ENCODE measurements around the gene NOX5. TPM values are rescaled to one million over a fixed set of nuclear protein-coding genes. Genes with fewer than 3 reads are reported as not detected.

NOX5 gene
- total and polyA plus RNA-seq, 2 of the 13 experiments (the other 11 are each of a cell fraction or from before 2014, with no cell fraction given) = not detected

GRCh38 chr15:69089258-69089657 is 74.8 kb downstream of the NOX5 start:
- Histone ChIP-seq H3K27ac (ENCODE audit: extremely low read length, insufficient read depth, low read length) (no peak overlapping the region), H3K9me3 (ENCODE audit: low read length) (no peaks in the 10 kb centered on the region), H3K4me3 (replicated peaks in 1 of 3; ENCODE audit: insufficient read depth in 1 of 3, low read depth in 2 of 3, low read length in 3 of 3) (no peak overlapping the region), H3K4me2 (ENCODE audit: low read depth, low read length) (no peak overlapping the region), H3K79me2 (ENCODE audit: insufficient read depth, low read length) (no peaks in the 10 kb centered on the region), H4K20me1 (ENCODE audit: insufficient read depth, low read length) (no peaks in the 10 kb centered on the region), H2AFZ (ENCODE audit: low read length) (no peak overlapping the region), H3K27me3 (ENCODE audit: control insufficient read depth in 1 of 2, insufficient read depth in 2 of 2, low read length in 2 of 2) (peaks cover 4 to 38% of the 10 kb centered on the region in 2 experiments; a peak in 4 of 5 replicates), H3K4me1 (ENCODE audit: insufficient read depth, low read length) (peaks cover 15% of the 10 kb centered on the region), H3K9ac (ENCODE audit: insufficient read depth, low read depth, low read length) (no peak overlapping the region), H3K36me3 (replicated peaks in 1 of 2; ENCODE audit: control insufficient read depth in 1 of 2, insufficient read depth in 2 of 2, low read length in 2 of 2) (no peaks in the 10 kb centered on the region)
- in situ Hi-C loops (cut with HindIII; ENCODE audit: extremely low pct_ligation_motif_present, low pct_unique_long_range_greater_than_20kb) (no loop called here), intact Hi-C loops (cut with micrococcal nuclease; ENCODE audit: unreplicated experiment) (no loop called here)
- no peak for ATAC-seq
- 26% methylated on average over 5 of the region's 5 CpGs for WGBS (ENCODE audit: low lambda C conversion rate)
- ChIA-PET POLR2A (no interaction called here), CTCF (ENCODE audit: low intra/inter-chr PET ratio, low total read pairs) (no interaction called here)
- no peak for DNase-seq (ENCODE audit: low spot score)
- no peak for FAIRE-seq
- no TSS peak for BruUV-seq (replicated peaks)
- TF ChIP-seq ZNF879 (CRISPR knock-in tag; IDR thresholded peaks at IDR 0.05) (no peak), PAF1 (CRISPR knock-in tag; IDR thresholded peaks at IDR 0.05) (no peak), HNF4G (IDR thresholded peaks at IDR 0.05; ENCODE audit: borderline replicate concordance, low read depth, low read length) (no peak), HNF4G (CRISPR knock-in tag; IDR thresholded peaks at IDR 0.05; ENCODE audit: borderline replicate concordance, low read depth) (no peak), NKX3-1 (CRISPR knock-in tag; IDR thresholded peaks at IDR 0.05) (no peak), TBP (CRISPR knock-in tag; IDR thresholded peaks at IDR 0.05) (no peak), ZNF251 (CRISPR knock-in tag; IDR thresholded peaks at IDR 0.05) (no peak), ZKSCAN1 (IDR thresholded peaks at IDR 0.05; ENCODE audit: low read length) (no peak), KAT7 (CRISPR knock-in tag; IDR thresholded peaks at IDR 0.05; ENCODE audit: borderline replicate concordance) (no peak), ZNF337 (CRISPR knock-in tag; IDR thresholded peaks at IDR 0.05; ENCODE audit: borderline replicate concordance, low read depth) (no peak), CEBPB (IDR thresholded peaks at IDR 0.05; ENCODE audit: borderline replicate concordance, low read depth, low read length) (no peak), ZHX1 (CRISPR knock-in tag; IDR thresholded peaks at IDR 0.05; ENCODE audit: low read depth) (no peak), MLLT10 (CRISPR knock-in tag; IDR thresholded peaks at IDR 0.05) (no peak)
- TF ChIP-seq, protein P1, sequence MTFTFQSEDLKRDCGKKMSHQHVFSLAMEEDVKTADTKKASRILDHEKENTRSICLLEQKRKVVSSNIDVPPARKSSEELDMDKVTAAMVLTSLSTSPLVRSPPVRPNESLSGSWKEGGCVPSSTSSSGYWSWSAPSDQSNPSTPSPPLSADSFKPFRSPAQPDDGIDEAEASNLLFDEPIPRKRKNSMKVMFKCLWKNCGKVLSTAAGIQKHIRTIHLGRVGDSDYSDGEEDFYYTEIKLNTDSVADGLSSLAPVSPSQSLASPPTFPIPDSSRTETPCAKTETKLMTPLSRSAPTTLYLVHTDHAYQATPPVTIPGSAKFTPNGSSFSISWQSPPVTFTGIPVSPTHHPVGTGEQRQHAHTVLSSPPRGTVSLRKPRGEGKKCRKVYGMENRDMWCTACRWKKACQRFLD (CRISPR knock-in tag; IDR thresholded peaks at IDR 0.05; ENCODE audit: borderline replicate concordance) = no peak
